GM23338 (cell line): Measurements from ENCODE around the gene C1orf198. TPM values are rescaled to one million over a fixed set of nuclear protein-coding genes. Genes with fewer than 3 reads are reported as not detected.

Experiments used
- ATAC-seq: fragments of 200-7000 bp; cut with Tn5 transposase; 3 replicates; pipeline ENCODE4 v1.9.1; 2020
- DNase-seq: peaks from one replicate; pipeline ENCODE4 v3.0.0-alpha.2; 2015; ENCODE audit warnings: low spot score
- H2AFZ ChIP-seq: fragments of 200-600 bp; sonication (generic); 2 replicates; pipeline ENCODE4 v1.8.0; 2016; ENCODE audit warnings: antibody characterized with exemption, mild to moderate bottlenecking, moderate library complexity
- H3F3A ChIP-seq: fragments of 200-600 bp; sonication (generic); replicated peaks from 2 replicates; pipeline ENCODE4 v1.8.0; 2017; ENCODE audit warnings: antibody characterized with exemption, mixed run types, low read depth
- H3K27ac ChIP-seq: fragments of 200-600 bp; sonication (generic); 2 replicates; pipeline ENCODE4 v1.6.1; 2016; ENCODE audit warnings: low read depth
- H3K27me3 ChIP-seq: fragments of 200-600 bp; sonication (generic); 2 replicates; pipeline ENCODE4 v1.8.0; 2016; ENCODE audit warnings: mild to moderate bottlenecking, mixed run types, moderate library complexity; ENCODE audit not compliant: insufficient read depth
- H3K36me3 ChIP-seq: fragments of 200-600 bp; sonication (generic); 2 replicates; pipeline ENCODE4 v1.8.0; 2016; ENCODE audit warnings: mild to moderate bottlenecking; ENCODE audit not compliant: insufficient read depth
- H3K4me1 ChIP-seq: fragments of 200-600 bp; sonication (generic); 2 replicates; pipeline ENCODE4 v1.8.0; 2016; ENCODE audit warnings: mild to moderate bottlenecking, moderate library complexity; ENCODE audit not compliant: insufficient read depth
- H3K4me2 ChIP-seq: fragments of 200-600 bp; sonication (generic); 2 replicates; pipeline ENCODE4 v1.7.1; 2017; ENCODE audit warnings: mixed run types
- H3K4me3 ChIP-seq: fragments of 200-600 bp; sonication (generic); 2 replicates; pipeline ENCODE4 v1.6.1; 2016; ENCODE audit warnings: mixed run types
- H3K79me2 ChIP-seq: fragments of 200-600 bp; sonication (generic); replicated peaks from 2 replicates; pipeline ENCODE4 v1.8.0; 2017; ENCODE audit warnings: mild to moderate bottlenecking; ENCODE audit not compliant: insufficient read depth
- H3K9me2 ChIP-seq: fragments of 200-600 bp; sonication (generic); 2 replicates; pipeline ENCODE4 v1.8.0; 2017; ENCODE audit not compliant: insufficient read depth
- H4K20me1 ChIP-seq: fragments of 200-600 bp; sonication (generic); replicated peaks from 2 replicates; pipeline ENCODE4 v1.8.0; 2017; ENCODE audit warnings: mild to moderate bottlenecking; ENCODE audit not compliant: insufficient read depth
- H3K27ac Mint-ChIP-seq: 2 replicates; pipeline ENCODE4 v1.8.0; 2020; ENCODE audit warnings: inconsistent platforms, mild to moderate bottlenecking, moderate library complexity, mixed read lengths
- H3K27me3 Mint-ChIP-seq: 3 replicates; pipeline ENCODE4 v1.8.0; 2022; ENCODE audit warnings: low read depth, mild to moderate bottlenecking, moderate library complexity, mixed read lengths, inconsistent platforms; ENCODE audit not compliant: insufficient read depth, poor library complexity
- H3K36me3 Mint-ChIP-seq: 3 replicates; pipeline ENCODE4 v1.8.0; 2021; ENCODE audit warnings: low read depth, mild to moderate bottlenecking, inconsistent platforms, moderate library complexity, mixed read lengths
- H3K4me1 Mint-ChIP-seq: 3 replicates; pipeline ENCODE4 v1.8.0; 2020; ENCODE audit warnings: mild to moderate bottlenecking, inconsistent platforms, mixed read lengths
- H3K4me3 Mint-ChIP-seq: 3 replicates; pipeline ENCODE4 v1.8.0; 2021; ENCODE audit warnings: moderate library complexity, mild to moderate bottlenecking, inconsistent platforms, mixed read lengths
- H3K9me3 Mint-ChIP-seq: 3 replicates; pipeline ENCODE4 v1.8.0; 2020; ENCODE audit warnings: moderate library complexity, mild to moderate bottlenecking, inconsistent platforms, mixed read lengths
- CREB1 ChIP-seq: fragments of 250-450 bp; sonication (Bioruptor Pico); IDR thresholded peaks from 2 replicates; pipeline ENCODE4 v1.5.0; 2020; ENCODE audit warnings: low read depth, mild to moderate bottlenecking, moderate library complexity
- EZH2 ChIP-seq: fragments of 200-600 bp; sonication (generic); IDR thresholded peaks from one replicate; pipeline ENCODE4 v1.8.0; 2017; ENCODE audit warnings: antibody characterized with exemption, mild to moderate bottlenecking, low read depth; ENCODE audit not compliant: unreplicated experiment
- EZH2phosphoT487 ChIP-seq: fragments of 200-600 bp; sonication (generic); IDR thresholded peaks from one replicate; pipeline ENCODE4 v1.8.1; 2018; ENCODE audit warnings: antibody characterized with exemption; ENCODE audit not compliant: unreplicated experiment
- JUNB ChIP-seq: IDR thresholded peaks from one replicate; pipeline ENCODE4 v1.6.1; 2016; ENCODE audit warnings: antibody characterized with exemption; ENCODE audit not compliant: unreplicated experiment
- NANOG ChIP-seq: IDR thresholded peaks from 2 replicates; pipeline ENCODE4 v1.6.1; 2016; ENCODE audit warnings: antibody characterized with exemption, borderline replicate concordance
- POLR2AphosphoS5 ChIP-seq: IDR thresholded peaks from 2 replicates; pipeline ENCODE4 v1.6.1; 2016; ENCODE audit warnings: antibody characterized with exemption, low read depth
- STAT1 ChIP-seq: IDR thresholded peaks from one replicate; pipeline ENCODE4 v1.6.1; 2016; ENCODE audit warnings: antibody characterized with exemption; ENCODE audit not compliant: unreplicated experiment
- ZNF114 ChIP-seq: fragments of 250-450 bp; sonication (Bioruptor Pico); IDR thresholded peaks from 2 replicates; pipeline ENCODE4 v1.5.0; 2020; ENCODE audit warnings: mild to moderate bottlenecking, moderate library complexity
- ZNF331 ChIP-seq: fragments of 250-450 bp; sonication (Bioruptor Pico); IDR thresholded peaks from 2 replicates; pipeline ENCODE4 v1.5.0; 2020; ENCODE audit warnings: low read depth, mild to moderate bottlenecking, moderate library complexity
- polyA plus RNA-seq: library from polyadenylated mRNA; unstranded; fragments of >200 nt; fragmentation: Nextera tagmentation; extraction: Ambion mirVana; gene quantifications from 2 replicates; pipeline ENCODE4 v1.2.1, GENCODE V29; 2016
- total RNA-seq: library from RNA; depleted of rRNA; stranded (reverse); fragments of >200 nt; shearing (Covaris generic); gene quantifications from 2 replicates; pipeline ENCODE4 v1.2.3, GENCODE V29; 2014
- TF ChIP-seq, protein P1 (sequence below): IDR thresholded peaks from 2 replicates; pipeline ENCODE4 v1.6.1; 2016; ENCODE audit warnings: antibody characterized with exemption
- TF ChIP-seq, protein P2 (sequence below), 2 experiments: fragments of 200-600 bp in 1 of 2; sonication (generic) in 1 of 2; conservative IDR thresholded peaks; 2 replicates each; pipeline versions ENCODE4 v1.5.1 to v1.6.1; 2016 to 2017; ENCODE audit warnings: antibody characterized with exemption in 2 of 2, low read depth in 2 of 2, mild to moderate bottlenecking in 2 of 2, moderate library complexity in 1 of 2
- TF ChIP-seq, protein P3 (sequence below): IDR thresholded peaks from one replicate; pipeline ENCODE4 v1.6.1; 2018; ENCODE audit warnings: antibody characterized with exemption; ENCODE audit not compliant: unreplicated experiment
- TF ChIP-seq, protein P4 (sequence below): fragments of 250-450 bp; sonication (Bioruptor Pico); IDR thresholded peaks from 2 replicates; pipeline ENCODE4 v1.5.0; 2020; ENCODE audit warnings: mild to moderate bottlenecking, moderate library complexity

C1orf198 gene
- total and polyA plus RNA-seq, 2 experiments from 2014 or later, result 14.9 to 46.6 TPM

DNA sequence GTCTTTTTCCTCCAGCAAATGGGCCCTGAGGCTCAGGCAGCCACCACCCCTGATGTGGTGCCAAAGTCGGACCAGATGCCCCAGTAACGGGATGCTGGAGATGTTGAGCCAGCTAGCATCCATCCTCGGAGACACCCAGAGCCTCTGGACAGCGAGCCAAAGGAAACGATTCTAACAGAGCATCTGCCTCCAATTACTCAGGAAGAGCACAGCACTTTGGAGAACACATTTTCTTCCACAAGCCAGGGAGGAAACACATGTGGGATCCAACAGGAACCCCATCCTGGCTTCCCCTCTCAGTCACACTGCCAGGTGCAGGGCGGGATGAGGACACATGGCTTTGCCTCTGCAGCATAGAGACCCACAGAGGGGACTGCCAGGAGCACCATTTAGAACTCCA, 44.9 kb downstream of the C1orf198 start (continued):
- no peak for TF ChIP-seq STAT1
- no peak for TF ChIP-seq EZH2phosphoT487
- no peak for TF ChIP-seq POLR2AphosphoS5
- TF ChIP-seq ZNF114 (CRISPR knock-in tag), result no peak
- no peak for TF ChIP-seq JUNB

DNA sequence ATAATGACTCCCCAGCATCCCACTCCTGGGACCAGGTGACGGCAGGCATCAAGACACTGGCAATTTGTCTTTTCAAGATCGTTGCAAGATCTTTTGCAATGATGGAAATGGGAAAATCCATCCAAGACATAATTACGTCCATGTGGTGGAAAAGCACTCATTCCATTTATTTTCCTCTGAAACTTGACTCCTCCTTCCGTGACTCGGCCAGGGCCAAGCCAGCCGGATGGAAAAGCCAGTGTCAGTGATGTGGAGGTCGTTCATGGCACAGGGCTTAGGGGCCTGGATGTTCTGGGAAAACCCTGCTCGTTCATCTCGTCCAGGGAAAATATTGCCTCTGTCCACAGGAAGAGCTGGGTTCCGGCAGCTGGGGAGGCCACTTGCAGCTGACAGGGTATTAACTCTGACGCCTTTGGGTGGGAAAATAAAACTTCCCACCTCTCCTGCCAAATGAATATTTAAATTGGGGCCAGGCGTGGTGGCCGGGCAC, 46.2 kb downstream of the C1orf198 start:
- Mint-ChIP-seq H3K4me1 (no peaks in the 10 kb centered on the region), H3K27me3 (peaks cover 4% of the 10 kb centered on the region), H3K27ac (no peak overlapping the region), H3K4me3 (no peak overlapping the region), H3K9me3 (no peaks in the 10 kb centered on the region), H3K36me3 (no peaks in the 10 kb centered on the region)
- no peak overlapping the region for H2AFZ ChIP-seq
- no peaks in the 10 kb centered on the region for H3K79me2 ChIP-seq
- no peak for DNase-seq
- H3F3A ChIP-seq, result no peaks in the 10 kb centered on the region
- no peak for ATAC-seq
- H3K27me3 ChIP-seq, result no peaks in the 10 kb centered on the region
- H3K9me2 ChIP-seq, result no peaks in the 10 kb centered on the region; the same call in 1 of the 2 replicates
- H3K4me2 ChIP-seq, result no peak overlapping the region
- H3K27ac ChIP-seq, result no peak overlapping the region
- H3K36me3 ChIP-seq, result no peaks in the 10 kb centered on the region
- TF ChIP-seq ZNF114 (CRISPR knock-in tag), result no peak
- TF ChIP-seq, protein P1, sequence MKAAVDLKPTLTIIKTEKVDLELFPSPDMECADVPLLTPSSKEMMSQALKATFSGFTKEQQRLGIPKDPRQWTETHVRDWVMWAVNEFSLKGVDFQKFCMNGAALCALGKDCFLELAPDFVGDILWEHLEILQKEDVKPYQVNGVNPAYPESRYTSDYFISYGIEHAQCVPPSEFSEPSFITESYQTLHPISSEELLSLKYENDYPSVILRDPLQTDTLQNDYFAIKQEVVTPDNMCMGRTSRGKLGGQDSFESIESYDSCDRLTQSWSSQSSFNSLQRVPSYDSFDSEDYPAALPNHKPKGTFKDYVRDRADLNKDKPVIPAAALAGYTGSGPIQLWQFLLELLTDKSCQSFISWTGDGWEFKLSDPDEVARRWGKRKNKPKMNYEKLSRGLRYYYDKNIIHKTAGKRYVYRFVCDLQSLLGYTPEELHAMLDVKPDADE, result no peak
- TF ChIP-seq ZNF331 (CRISPR knock-in tag), result no peak
- no peak for TF ChIP-seq STAT1
- no peak for TF ChIP-seq NANOG
- TF ChIP-seq, protein P2, sequence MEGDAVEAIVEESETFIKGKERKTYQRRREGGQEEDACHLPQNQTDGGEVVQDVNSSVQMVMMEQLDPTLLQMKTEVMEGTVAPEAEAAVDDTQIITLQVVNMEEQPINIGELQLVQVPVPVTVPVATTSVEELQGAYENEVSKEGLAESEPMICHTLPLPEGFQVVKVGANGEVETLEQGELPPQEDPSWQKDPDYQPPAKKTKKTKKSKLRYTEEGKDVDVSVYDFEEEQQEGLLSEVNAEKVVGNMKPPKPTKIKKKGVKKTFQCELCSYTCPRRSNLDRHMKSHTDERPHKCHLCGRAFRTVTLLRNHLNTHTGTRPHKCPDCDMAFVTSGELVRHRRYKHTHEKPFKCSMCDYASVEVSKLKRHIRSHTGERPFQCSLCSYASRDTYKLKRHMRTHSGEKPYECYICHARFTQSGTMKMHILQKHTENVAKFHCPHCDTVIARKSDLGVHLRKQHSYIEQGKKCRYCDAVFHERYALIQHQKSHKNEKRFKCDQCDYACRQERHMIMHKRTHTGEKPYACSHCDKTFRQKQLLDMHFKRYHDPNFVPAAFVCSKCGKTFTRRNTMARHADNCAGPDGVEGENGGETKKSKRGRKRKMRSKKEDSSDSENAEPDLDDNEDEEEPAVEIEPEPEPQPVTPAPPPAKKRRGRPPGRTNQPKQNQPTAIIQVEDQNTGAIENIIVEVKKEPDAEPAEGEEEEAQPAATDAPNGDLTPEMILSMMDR (conservative IDR thresholded peaks at IDR 0.05; ENCODE audit: low read depth in 2 of 2), result no peak
- TF ChIP-seq EZH2phosphoT487, result no peak
- TF ChIP-seq CREB1 (CRISPR knock-in tag), result no peak
- no peak for TF ChIP-seq JUNB
- no peak for TF ChIP-seq POLR2AphosphoS5
- TF ChIP-seq EZH2, result no peak
- TF ChIP-seq, protein P3, sequence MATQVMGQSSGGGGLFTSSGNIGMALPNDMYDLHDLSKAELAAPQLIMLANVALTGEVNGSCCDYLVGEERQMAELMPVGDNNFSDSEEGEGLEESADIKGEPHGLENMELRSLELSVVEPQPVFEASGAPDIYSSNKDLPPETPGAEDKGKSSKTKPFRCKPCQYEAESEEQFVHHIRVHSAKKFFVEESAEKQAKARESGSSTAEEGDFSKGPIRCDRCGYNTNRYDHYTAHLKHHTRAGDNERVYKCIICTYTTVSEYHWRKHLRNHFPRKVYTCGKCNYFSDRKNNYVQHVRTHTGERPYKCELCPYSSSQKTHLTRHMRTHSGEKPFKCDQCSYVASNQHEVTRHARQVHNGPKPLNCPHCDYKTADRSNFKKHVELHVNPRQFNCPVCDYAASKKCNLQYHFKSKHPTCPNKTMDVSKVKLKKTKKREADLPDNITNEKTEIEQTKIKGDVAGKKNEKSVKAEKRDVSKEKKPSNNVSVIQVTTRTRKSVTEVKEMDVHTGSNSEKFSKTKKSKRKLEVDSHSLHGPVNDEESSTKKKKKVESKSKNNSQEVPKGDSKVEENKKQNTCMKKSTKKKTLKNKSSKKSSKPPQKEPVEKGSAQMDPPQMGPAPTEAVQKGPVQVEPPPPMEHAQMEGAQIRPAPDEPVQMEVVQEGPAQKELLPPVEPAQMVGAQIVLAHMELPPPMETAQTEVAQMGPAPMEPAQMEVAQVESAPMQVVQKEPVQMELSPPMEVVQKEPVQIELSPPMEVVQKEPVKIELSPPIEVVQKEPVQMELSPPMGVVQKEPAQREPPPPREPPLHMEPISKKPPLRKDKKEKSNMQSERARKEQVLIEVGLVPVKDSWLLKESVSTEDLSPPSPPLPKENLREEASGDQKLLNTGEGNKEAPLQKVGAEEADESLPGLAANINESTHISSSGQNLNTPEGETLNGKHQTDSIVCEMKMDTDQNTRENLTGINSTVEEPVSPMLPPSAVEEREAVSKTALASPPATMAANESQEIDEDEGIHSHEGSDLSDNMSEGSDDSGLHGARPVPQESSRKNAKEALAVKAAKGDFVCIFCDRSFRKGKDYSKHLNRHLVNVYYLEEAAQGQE, result no peak
- TF ChIP-seq, protein P4, sequence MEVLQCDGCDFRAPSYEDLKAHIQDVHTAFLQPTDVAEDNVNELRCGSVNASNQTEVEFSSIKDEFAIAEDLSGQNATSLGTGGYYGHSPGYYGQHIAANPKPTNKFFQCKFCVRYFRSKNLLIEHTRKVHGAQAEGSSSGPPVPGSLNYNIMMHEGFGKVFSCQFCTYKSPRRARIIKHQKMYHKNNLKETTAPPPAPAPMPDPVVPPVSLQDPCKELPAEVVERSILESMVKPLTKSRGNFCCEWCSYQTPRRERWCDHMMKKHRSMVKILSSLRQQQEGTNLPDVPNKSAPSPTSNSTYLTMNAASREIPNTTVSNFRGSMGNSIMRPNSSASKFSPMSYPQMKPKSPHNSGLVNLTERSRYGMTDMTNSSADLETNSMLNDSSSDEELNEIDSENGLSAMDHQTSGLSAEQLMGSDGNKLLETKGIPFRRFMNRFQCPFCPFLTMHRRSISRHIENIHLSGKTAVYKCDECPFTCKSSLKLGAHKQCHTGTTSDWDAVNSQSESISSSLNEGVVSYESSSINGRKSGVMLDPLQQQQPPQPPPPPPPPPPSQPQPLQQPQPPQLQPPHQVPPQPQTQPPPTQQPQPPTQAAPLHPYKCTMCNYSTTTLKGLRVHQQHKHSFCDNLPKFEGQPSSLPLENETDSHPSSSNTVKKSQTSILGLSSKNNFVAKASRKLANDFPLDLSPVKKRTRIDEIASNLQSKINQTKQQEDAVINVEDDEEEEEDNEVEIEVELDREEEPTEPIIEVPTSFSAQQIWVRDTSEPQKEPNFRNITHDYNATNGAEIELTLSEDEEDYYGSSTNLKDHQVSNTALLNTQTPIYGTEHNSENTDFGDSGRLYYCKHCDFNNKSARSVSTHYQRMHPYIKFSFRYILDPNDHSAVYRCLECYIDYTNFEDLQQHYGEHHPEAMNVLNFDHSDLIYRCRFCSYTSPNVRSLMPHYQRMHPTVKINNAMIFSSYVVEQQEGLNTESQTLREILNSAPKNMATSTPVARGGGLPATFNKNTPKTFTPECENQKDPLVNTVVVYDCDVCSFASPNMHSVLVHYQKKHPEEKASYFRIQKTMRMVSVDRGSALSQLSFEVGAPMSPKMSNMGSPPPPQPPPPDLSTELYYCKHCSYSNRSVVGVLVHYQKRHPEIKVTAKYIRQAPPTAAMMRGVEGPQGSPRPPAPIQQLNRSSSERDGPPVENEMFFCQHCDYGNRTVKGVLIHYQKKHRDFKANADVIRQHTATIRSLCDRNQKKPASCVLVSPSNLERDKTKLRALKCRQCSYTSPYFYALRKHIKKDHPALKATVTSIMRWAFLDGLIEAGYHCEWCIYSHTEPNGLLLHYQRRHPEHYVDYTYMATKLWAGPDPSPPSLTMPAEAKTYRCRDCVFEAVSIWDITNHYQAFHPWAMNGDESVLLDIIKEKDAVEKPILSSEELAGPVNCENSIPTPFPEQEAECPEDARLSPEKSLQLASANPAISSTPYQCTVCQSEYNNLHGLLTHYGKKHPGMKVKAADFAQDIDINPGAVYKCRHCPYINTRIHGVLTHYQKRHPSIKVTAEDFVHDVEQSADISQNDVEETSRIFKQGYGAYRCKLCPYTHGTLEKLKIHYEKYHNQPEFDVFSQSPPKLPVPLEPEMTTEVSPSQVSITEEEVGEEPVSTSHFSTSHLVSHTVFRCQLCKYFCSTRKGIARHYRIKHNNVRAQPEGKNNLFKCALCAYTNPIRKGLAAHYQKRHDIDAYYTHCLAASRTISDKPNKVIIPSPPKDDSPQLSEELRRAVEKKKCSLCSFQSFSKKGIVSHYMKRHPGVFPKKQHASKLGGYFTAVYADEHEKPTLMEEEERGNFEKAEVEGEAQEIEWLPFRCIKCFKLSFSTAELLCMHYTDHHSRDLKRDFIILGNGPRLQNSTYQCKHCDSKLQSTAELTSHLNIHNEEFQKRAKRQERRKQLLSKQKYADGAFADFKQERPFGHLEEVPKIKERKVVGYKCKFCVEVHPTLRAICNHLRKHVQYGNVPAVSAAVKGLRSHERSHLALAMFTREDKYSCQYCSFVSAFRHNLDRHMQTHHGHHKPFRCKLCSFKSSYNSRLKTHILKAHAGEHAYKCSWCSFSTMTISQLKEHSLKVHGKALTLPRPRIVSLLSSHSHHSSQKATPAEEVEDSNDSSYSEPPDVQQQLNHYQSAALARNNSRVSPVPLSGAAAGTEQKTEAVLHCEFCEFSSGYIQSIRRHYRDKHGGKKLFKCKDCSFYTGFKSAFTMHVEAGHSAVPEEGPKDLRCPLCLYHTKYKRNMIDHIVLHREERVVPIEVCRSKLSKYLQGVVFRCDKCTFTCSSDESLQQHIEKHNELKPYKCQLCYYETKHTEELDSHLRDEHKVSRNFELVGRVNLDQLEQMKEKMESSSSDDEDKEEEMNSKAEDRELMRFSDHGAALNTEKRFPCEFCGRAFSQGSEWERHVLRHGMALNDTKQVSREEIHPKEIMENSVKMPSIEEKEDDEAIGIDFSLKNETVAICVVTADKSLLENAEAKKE (CRISPR knock-in tag), result no peak
- H3K4me3 ChIP-seq, result no peak overlapping the region
- H3K4me1 ChIP-seq, result no peaks in the 10 kb centered on the region
- H4K20me1 ChIP-seq, result no peaks in the 10 kb centered on the region; the same call in 1 of the 2 replicates
